ENCODE data around the gene ADAM10.
A peak's percentile ranks its signal among the peaks of the same experiment; 100 is the strongest.
"Not testable (repeated sequence)": the region's sequence is repeated elsewhere in the genome, so short reads cannot be mapped to it uniquely, and the experiment has no call there.

The ADAM10 gene

DNA sequence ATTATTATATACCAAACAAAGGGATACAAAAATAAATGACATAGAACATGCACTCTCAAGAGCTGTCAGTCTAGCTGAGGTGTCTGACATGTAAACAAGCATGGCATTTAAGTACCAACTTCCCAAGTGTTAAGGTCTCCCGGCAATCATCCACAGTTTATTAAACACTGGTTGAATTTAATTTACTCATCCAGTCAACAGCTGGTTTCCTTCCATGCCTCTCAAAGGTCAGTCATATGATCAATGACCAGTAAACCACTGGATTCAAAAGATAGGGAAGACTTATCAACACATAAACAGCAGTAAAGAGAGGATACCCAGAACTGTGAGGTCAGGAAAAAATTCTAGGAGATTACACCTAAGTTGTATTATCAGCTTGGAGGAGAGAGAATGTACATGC lies 80.4 kb downstream of the ADAM10 start:
- no peak for DNase-seq

DNA sequence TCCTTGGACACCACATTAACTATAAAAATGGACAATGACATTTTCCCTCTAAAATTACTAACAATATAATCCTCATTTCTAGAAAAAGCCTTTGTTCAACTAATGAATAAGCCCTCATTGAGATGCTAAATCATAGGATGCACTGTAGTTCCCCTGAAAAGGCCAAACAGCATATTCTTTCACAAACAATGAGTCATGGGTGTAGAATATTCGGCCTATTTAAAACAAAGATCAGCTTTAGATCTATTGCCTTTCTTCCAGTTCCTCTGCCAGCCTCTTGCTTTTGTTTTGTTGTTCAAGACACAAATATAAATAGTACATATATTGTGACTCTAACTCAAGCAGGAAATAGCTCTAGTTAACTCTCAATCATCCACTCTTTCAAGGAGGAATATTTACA lies 82.5 kb downstream of the ADAM10 start:
- DNase-seq, result no peak

DNA sequence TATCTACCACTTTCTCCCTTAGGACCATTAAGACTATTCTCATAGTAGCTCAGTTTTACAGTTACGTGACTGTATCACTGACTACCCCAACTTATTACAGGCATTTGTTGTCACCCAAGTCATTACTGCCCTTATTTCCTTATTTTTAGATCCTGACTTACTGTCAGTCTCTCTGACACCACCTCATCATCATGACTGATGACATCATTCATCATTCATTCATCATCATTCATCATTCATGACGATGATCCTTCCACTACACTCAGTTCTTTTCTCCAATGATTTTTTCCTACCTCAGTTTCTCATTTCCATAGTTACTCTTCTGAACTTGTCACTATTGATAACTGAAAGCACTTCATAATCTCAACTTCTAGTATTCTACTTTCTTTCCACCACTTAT lies 83.8 kb downstream of the ADAM10 start:
- no peak for DNase-seq

DNA sequence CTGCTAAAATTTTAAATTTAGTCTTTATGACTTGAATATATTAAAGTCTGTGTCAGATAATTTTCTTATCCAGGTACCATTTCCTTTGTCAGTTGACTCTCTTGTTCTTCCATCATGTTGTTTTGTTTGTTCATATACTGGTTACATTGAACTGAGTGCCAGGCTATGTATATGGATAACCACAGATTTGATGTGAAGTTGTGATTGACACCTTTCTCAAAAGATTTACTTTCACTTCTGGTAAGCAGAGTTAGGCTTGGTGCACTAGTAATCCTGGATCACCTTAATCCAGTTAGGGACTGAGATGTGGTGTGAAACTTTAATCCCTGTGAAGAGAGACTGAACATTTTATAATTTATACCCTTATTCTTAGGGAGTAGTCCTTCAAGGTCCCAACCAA lies 99.4 kb downstream of the ADAM10 start:
- no peak for DNase-seq

- no peak for DNase-seq
Observed at GRCh38 chr15:58649175-58649574, 100.3 kb downstream of the ADAM10 start.

DNA sequence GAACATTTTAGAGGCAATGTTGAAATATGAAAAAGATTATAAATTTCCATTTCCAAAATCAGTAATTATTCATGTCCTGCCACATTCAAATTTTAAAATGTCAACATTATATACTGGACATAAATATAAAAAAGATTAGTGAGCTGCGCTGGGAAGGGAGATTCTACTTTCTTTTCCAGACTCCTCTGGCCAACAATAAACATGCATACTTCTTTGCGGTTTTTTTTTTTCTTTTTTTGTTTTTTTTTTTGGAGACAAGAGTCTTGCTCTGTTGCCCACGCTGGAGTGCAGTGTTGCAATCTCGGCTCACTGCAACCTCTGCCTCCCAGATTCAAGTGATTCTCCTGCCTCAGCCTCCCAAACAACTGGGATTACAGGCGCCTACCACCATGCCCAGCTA lies 105.5 kb downstream of the ADAM10 start:
- DNase-seq, result no peak

DNA sequence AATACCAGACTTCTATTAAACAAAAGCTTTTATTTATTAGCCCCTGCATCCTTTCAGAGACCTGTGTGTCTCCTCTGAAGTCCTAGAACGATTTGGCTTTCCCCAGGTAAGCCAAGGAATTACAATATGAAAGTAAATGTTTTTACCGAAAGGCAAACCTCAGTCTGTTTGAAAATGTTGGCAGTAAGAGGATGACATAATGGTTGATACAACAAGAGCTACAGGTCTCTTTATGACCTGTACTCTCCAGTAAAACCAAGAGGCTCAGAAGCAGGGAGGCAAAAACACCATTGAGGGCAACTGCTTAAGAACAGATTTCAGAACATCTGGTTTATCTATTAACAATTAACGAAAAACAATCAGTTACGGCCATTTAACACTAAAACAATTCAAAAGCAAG lies 107.8 kb downstream of the ADAM10 start:
- DNase-seq, result no peak

- no peak for DNase-seq
Observed at GRCh38 chr15:58639992-58640391, 109.5 kb downstream of the ADAM10 start.

GRCh38 chr15:58639002-58639756 lies 110.3 kb downstream of the ADAM10 start:
- DNase-seq, result no peak

DNA sequence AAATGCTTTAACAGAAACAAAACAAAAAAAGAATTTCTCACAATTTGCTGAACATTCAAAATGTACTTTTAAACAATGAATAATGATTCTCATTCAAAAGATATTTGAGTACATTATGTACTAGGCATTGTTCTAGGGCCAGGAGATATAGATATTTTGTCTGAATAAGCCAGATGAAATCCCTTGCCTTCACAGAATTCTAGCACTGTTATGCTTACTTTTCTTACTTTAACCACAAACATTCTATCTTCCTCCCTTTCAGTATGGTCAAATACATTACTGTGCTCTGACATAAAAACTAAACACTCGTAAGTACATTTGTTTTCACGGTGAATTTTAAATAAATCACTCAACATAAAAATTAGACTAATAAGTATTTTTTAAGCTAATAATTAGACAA lies 116.7 kb downstream of the ADAM10 start:
- no peak for DNase-seq

DNA sequence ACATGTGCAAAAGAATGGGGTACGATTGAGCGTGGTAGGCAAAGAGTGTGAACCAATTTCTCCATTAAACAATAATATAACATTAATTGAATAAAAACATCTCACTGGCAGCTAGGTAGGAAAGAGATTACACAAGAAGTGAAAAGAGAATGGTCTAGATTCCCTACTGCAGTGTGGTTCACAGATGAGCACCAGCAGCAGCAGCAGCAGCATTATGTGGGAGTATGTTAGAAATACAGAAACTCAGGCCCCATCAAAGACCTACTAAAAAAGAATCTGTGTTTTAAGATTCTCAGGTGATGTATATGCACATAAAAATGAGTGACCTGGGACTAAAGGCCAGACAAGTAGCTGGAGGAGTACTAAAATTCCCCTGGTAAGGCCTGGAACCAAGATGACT lies 118.2 kb downstream of the ADAM10 start:
- no peak for DNase-seq

GRCh38 chr15:58629625-58630024 lies 119.9 kb downstream of the ADAM10 start:
- DNase-seq, result no peak

DNA sequence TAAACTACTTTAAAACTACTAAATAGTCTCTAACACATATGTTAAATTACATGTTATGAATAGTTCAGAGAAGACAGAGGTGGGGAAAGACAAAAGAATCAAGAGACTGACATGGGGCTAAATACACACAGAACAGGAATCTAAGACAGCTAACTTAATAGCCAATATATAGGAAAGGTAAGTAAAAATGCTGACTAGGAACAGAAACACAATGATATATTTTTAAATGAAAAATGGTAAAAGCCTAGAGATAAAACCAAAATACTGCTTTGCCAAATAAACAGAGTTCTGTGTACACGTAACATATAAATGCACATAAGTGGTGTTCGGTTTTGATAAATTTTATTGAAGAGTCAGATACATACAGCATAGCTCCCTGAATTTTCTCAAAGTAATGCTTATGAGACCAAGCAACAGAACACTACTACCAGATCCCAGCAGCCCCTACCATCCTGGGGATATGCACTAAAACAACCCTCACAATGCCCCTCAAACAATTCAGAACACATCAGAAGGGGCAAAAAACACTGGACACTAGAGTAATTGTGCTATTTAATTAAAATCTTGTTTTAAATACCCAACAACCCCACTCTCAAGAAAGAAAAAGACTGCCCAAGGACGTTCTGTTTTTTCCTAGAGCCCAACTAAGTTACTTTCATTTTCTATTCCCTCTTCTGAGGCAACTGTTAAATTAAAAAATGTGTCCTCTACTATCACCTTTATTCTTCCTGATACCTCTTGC lies 121.1 kb downstream of the ADAM10 start:
- peak in 1 of 2 experiments; percentile 24 for DNase-seq

GRCh38 chr15:58627701-58628100 lies 121.8 kb downstream of the ADAM10 start:
- no peak for DNase-seq

GRCh38 chr15:58627046-58627445 lies 122.5 kb downstream of the ADAM10 start:
- DNase-seq, result no peak

DNA sequence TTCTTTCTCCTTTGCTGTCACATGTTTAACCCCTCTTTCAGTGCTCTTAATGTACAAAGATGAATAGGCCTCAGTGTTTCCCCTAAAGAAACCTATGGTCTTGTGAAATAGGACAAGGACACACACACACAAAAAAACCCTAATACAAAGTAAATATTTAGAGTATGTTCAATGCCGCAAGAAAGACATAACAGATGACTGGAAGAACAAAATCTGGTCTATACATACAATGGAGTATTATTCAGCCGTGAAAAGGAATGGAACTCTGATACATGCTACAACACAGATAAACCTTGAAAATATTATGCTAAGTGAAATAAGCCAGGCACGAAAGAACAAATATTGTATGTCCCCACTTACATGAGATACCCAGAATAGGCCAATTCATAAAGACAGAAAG lies 123.1 kb downstream of the ADAM10 start:
- no peak for DNase-seq

- DNase-seq, result no peak
Observed at GRCh38 chr15:58622877-58623276, 126.6 kb downstream of the ADAM10 start.

- DNase-seq, result not testable (repeated sequence)
Observed at GRCh38 chr15:58620268-58620667, 129.2 kb downstream of the ADAM10 start.

DNA sequence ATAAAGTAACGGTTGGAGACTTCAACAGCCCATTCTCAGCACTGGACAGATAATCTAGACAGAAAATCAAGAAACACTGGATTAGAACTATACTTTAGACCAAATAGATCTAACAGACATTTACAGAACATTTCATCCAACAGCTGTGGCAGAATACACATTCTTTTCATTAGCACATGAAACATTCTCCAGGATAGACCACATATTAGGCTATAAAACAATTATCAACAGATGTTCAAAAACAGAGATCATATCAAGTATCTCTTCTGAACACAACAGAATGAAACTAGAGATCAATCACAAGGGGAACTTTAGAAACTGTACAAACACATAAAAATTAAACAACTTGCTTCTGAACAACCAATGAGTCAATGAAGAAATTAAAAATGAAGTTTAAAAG lies 133.3 kb downstream of the ADAM10 start:
- no peak for DNase-seq

DNA sequence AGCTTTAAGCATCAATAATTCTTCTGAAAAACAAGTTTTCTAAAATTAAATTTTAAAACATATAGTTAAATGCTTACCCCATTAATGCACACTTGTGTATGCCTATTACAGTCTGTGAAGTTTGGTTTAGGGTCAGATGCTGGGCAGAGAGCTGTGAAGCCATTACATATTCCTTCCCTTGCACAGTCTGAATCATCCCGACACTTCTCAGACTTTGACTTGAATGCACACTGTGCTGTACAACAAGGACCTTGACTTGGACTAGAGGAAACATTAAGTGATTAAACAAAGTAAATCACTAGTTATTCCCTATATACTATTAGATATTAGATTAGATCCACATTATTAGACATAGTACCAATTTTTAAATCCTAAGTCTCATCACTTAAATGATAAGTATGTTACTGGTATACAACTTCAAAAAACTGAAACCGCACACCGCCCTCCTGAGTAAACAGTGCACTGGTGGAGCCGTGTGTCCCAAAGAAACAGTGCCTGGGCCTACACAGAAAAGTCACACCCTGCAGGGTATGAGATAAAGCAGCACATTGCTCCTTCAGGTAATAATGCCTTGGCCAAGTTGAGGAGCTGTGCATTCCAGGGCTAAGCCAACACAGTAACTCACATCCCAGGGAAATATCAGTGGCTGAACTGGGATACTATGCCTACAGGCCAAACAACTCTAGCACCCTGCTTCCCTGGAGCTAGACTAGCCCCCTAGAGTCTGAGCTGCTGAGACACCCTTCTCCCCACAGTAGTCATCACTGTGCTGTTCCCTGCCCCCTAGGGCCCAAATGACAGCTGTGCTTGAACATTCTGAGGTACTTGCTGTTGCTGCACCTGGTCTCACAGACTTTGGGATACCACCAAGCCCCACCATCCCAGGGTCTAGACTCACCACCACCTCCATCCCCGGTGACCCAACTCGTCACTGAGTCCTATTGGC lies 137.5 kb downstream of the ADAM10 start:
- DNase-seq, result no peak

DNA sequence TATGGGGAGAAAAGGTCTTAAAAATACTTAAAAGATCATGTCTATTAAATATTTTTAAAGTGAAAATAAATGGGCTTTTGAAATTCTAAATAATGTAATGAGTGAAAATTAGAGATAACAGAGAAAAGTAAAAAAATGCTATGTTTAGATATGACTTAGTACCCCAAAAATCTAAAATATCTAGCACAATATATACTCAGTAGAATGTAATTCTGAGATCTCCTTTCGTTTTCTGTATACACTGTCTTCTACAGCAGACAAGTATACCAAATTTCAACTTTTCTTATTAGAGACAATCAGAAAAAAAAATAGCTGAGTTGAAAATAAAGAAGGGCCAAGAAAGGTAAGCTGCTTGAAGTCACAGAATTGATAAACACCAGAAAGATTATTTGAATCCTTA lies 140.8 kb downstream of the ADAM10 start:
- no peak for DNase-seq

DNA sequence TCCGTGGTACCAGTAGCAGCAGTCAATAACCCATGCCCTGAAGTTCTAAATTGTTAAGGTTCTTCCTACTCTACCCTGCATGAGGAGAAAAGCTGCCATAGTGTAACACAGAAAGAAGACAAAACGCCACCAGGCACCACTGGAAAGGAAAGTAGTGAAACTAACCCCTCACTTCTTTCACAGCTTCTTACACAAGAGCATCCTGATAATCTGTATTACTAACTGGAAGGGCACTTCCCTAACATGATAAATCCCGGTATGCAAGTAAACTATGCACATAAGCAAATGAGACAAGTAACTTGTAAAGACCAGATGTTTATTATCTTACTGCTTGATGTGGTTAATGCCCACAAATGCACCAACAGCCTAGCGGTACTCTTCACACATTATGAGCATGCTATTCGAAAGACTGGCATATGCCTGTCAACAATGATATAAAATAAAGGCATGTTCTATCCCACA lies 141.3 kb downstream of the ADAM10 start:
- DNase-seq, result no peak

- DNase-seq, result no peak
Observed at GRCh38 chr15:58606577-58607080, 142.9 kb downstream of the ADAM10 start.

Measured in AML-193 (cell line).